ENCODE results near the gene PHKB. TPM values are rescaled to one million over a fixed set of nuclear protein-coding genes. Genes with fewer than 3 reads are reported as not detected.
"Not testable (repeated sequence)": the region's sequence is repeated elsewhere in the genome, so short reads cannot be mapped to it uniquely, and the experiment has no call there.

The PHKB gene
- total RNA-seq, 1 experiment from 2014 or later: 35.6 TPM

GRCh38 chr16:47511882-47512281 lies 50.8 kb downstream of the PHKB start:
- DNase-seq: no peak
- H3K4me1 ChIP-seq: no peaks in the 10 kb centered on the region; the same call in 1 of the 2 replicates
- H3K36me3 ChIP-seq: peaks cover 2% of the 10 kb centered on the region; the same call in 1 of the 2 replicates
- H3K9me3 ChIP-seq (replicated peaks): no peaks in the 10 kb centered on the region; the same call in 1 of the 2 replicates
- no peaks in the 10 kb centered on the region for H3K27me3 ChIP-seq
- H3K4me3 ChIP-seq: no peak overlapping the region
- H3K27ac ChIP-seq: no peak overlapping the region

GRCh38 chr16:47519037-47519436 lies 57.9 kb downstream of the PHKB start:
- no peak overlapping the region for H3K27ac ChIP-seq

GRCh38 chr16:47519546-47519945 lies 58.4 kb downstream of the PHKB start:
- Histone ChIP-seq H3K36me3 (peaks cover 2% of the 10 kb centered on the region; the same call in 1 of the 2 replicates), H3K9me3 (replicated peaks) (no peaks in the 10 kb centered on the region; the same call in 1 of the 2 replicates), H3K27me3 (no peaks in the 10 kb centered on the region), H3K27ac (no peak overlapping the region), H3K4me3 (no peak overlapping the region), H3K4me1 (no peaks in the 10 kb centered on the region)
- DNase-seq: no peak

More at GRCh38 chr16:47519037-47519436, 57.9 kb downstream of the PHKB start:
- H3K4me3 ChIP-seq: no peak overlapping the region
- H3K27me3 ChIP-seq: no peaks in the 10 kb centered on the region
- no peaks in the 10 kb centered on the region for H3K4me1 ChIP-seq
- DNase-seq: no peak
- H3K9me3 ChIP-seq (replicated peaks): no peaks in the 10 kb centered on the region; the same call in 1 of the 2 replicates
- H3K36me3 ChIP-seq: peaks cover 2% of the 10 kb centered on the region; the same call in 1 of the 2 replicates

- Histone ChIP-seq H3K4me1 (no peaks in the 10 kb centered on the region), H3K9me3 (replicated peaks) (no peaks in the 10 kb centered on the region), H3K4me3 (no peak overlapping the region), H3K27me3 (no peaks in the 10 kb centered on the region), H3K36me3 (no peaks in the 10 kb centered on the region; the same call in 1 of the 2 replicates), H3K27ac (no peak overlapping the region)
- no peak for DNase-seq
Observed at GRCh38 chr16:47519996-47520679, 59.0 kb downstream of the PHKB start.

- Histone ChIP-seq H3K4me3 (no peak overlapping the region), H3K36me3 (no peaks in the 10 kb centered on the region), H3K27ac (no peak overlapping the region), H3K27me3 (no peaks in the 10 kb centered on the region), H3K4me1 (no peaks in the 10 kb centered on the region), H3K9me3 (replicated peaks) (no peaks in the 10 kb centered on the region)
- no peak for DNase-seq
Observed at GRCh38 chr16:47523342-47524006, 62.3 kb downstream of the PHKB start.

GRCh38 chr16:47524007-47524405 lies 62.9 kb downstream of the PHKB start:
- Histone ChIP-seq H3K4me3 (no peak overlapping the region), H3K27ac (no peak overlapping the region), H3K36me3 (no peaks in the 10 kb centered on the region), H3K4me1 (no peaks in the 10 kb centered on the region), H3K27me3 (no peaks in the 10 kb centered on the region), H3K9me3 (replicated peaks) (no peaks in the 10 kb centered on the region)
- no peak for DNase-seq

- H3K9me3 ChIP-seq (replicated peaks): no peaks in the 10 kb centered on the region; the same call in 1 of the 2 replicates
- H3K4me3 ChIP-seq: no peak overlapping the region
- H3K4me1 ChIP-seq: no peaks in the 10 kb centered on the region
- H3K36me3 ChIP-seq: peaks cover 4% of the 10 kb centered on the region; the same call in 1 of the 2 replicates
- H3K27ac ChIP-seq: no peak overlapping the region
- no peak for DNase-seq
- H3K27me3 ChIP-seq: no peaks in the 10 kb centered on the region
Observed at GRCh38 chr16:47528431-47528830, 67.3 kb downstream of the PHKB start.

GRCh38 chr16:47533744-47534292 lies 72.7 kb downstream of the PHKB start:
- H3K4me1 ChIP-seq: no peaks in the 10 kb centered on the region
- H3K27me3 ChIP-seq: no peaks in the 10 kb centered on the region
- DNase-seq: no peak
- H3K27ac ChIP-seq: no peak overlapping the region
- no peaks in the 10 kb centered on the region; the same call in 1 of the 2 replicates for H3K9me3 ChIP-seq (replicated peaks)
- H3K36me3 ChIP-seq: peaks cover 4% of the 10 kb centered on the region; the same call in 1 of the 2 replicates
- no peak overlapping the region for H3K4me3 ChIP-seq

- no peaks in the 10 kb centered on the region for H3K27me3 ChIP-seq
- H3K4me1 ChIP-seq: no peaks in the 10 kb centered on the region
- peaks cover 10% of the 10 kb centered on the region; the same call in 1 of the 2 replicates for H3K9me3 ChIP-seq (replicated peaks)
- no peak for DNase-seq
- no peaks in the 10 kb centered on the region for H3K36me3 ChIP-seq
- no peak overlapping the region for H3K27ac ChIP-seq
- no peak overlapping the region for H3K4me3 ChIP-seq
Observed at GRCh38 chr16:47538472-47538871, 77.3 kb downstream of the PHKB start.

- H3K9me3 ChIP-seq (replicated peaks): peaks cover 14% of the 10 kb centered on the region; the same call in 1 of the 2 replicates
- not testable (repeated sequence) for H3K4me3 ChIP-seq, DNase-seq, H3K36me3 ChIP-seq, H3K27me3 ChIP-seq, H3K4me1 ChIP-seq, H3K27ac ChIP-seq
Observed at GRCh38 chr16:47539707-47540670, 78.9 kb downstream of the PHKB start.

GRCh38 chr16:47541135-47541534 lies 80.0 kb downstream of the PHKB start:
- H3K27me3 ChIP-seq, H3K4me3 ChIP-seq, DNase-seq, H3K4me1 ChIP-seq, H3K36me3 ChIP-seq, H3K27ac ChIP-seq: not testable (repeated sequence)
- H3K9me3 ChIP-seq (replicated peaks): peaks cover 14% of the 10 kb centered on the region; the same call in 1 of the 2 replicates

GRCh38 chr16:47544255-47544654 lies 83.1 kb downstream of the PHKB start:
- DNase-seq, H3K4me1 ChIP-seq, H3K36me3 ChIP-seq, H3K4me3 ChIP-seq, H3K27ac ChIP-seq, H3K27me3 ChIP-seq: not testable (repeated sequence)
- peaks cover 14% of the 10 kb centered on the region; the same call in 1 of the 2 replicates for H3K9me3 ChIP-seq (replicated peaks)

- H3K4me3 ChIP-seq; H3K27ac ChIP-seq; DNase-seq; H3K27me3 ChIP-seq; H3K4me1 ChIP-seq; H3K9me3 ChIP-seq (replicated peaks); H3K36me3 ChIP-seq: not testable (repeated sequence)
Observed at GRCh38 chr16:47551185-47551584, 90.1 kb downstream of the PHKB start.

GRCh38 chr16:47551767-47552166 lies 90.6 kb downstream of the PHKB start:
- H3K9me3 ChIP-seq (replicated peaks); H3K27ac ChIP-seq; H3K4me3 ChIP-seq; H3K4me1 ChIP-seq; H3K27me3 ChIP-seq; H3K36me3 ChIP-seq; DNase-seq: not testable (repeated sequence)

Measured in SJCRH30 (cell line).